HG03432 (cell line): Measurements from ENCODE around the gene GJA5.

Source experiments
- ATAC-seq: cut with Tn5 transposase; IDR thresholded peaks from one replicate; pipeline ENCODE4 v1.9.1; 2021; ENCODE audit warnings: mild to moderate bottlenecking, moderate library complexity; ENCODE audit not compliant: unreplicated experiment

Gene GJA5

GRCh38 chr1:147762233-147763024, 2.0 kb upstream of the GJA5 start:
- ATAC-seq = no peak

GRCh38 chr1:147758379-147759100, 1.9 kb downstream of the GJA5 start:
- no peak for ATAC-seq

GRCh38 chr1:147757015-147757990, 3.1 kb downstream of the GJA5 start:
- no peak for ATAC-seq

GRCh38 chr1:147756341-147756740, 4.1 kb downstream of the GJA5 start:
- no peak for ATAC-seq

- no peak for ATAC-seq
These were observed 5.7 kb downstream of the GJA5 start for GRCh38 chr1:147754661-147755060.

GRCh38 chr1:147753081-147753480, 7.3 kb downstream of the GJA5 start:
- no peak for ATAC-seq

GRCh38 chr1:147752511-147752910, 7.9 kb downstream of the GJA5 start:
- no peak for ATAC-seq

- ATAC-seq = no peak
These were observed 9.1 kb downstream of the GJA5 start for GRCh38 chr1:147751346-147751745.

GRCh38 chr1:147750618-147751217, 9.7 kb downstream of the GJA5 start:
- no peak for ATAC-seq

- ATAC-seq = no peak
These were observed 10.6 kb downstream of the GJA5 start for GRCh38 chr1:147749792-147750191.

GRCh38 chr1:147748676-147749350, 11.6 kb downstream of the GJA5 start:
- no peak for ATAC-seq

- ATAC-seq = no peak
These were observed 12.4 kb downstream of the GJA5 start for GRCh38 chr1:147747966-147748365.

GRCh38 chr1:147745271-147745670, 15.1 kb downstream of the GJA5 start:
- no peak for ATAC-seq

- ATAC-seq = no peak
These were observed 19.3 kb downstream of the GJA5 start for GRCh38 chr1:147741065-147741464.

- no peak for ATAC-seq
These were observed 20.0 kb downstream of the GJA5 start for GRCh38 chr1:147740391-147740790.

- ATAC-seq = no peak
These were observed 21.5 kb downstream of the GJA5 start for GRCh38 chr1:147738739-147739476.

- no peak for ATAC-seq
These were observed 22.3 kb downstream of the GJA5 start for GRCh38 chr1:147738129-147738528.

- ATAC-seq = no peak
These were observed 23.5 kb downstream of the GJA5 start for GRCh38 chr1:147736883-147737282.

GRCh38 chr1:147735423-147735822, 25.0 kb downstream of the GJA5 start:
- no peak for ATAC-seq
